Measurements from ENCODE around the gene ZNF527.

DNA sequence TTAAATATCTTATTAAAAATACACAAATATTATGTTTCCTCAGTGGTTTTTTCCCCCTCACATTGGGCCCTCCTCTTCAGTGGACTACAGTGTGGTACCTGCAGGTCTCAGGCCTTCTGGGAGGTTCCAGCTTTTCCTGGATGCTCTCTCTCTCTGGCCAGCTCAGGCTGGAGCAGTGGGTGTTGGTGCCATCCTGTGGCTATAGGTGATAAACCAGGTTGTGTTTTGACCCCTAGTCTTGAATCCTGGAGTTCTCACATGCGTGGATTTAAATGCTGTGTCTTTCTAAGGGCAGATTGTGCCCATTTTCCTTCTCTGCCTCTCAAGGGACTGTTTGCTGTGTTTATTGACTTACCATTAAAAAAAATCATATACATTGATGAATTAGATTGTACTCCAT is 41.2 kb upstream of the ZNF527 start:
- TF ChIP-seq, protein P1, sequence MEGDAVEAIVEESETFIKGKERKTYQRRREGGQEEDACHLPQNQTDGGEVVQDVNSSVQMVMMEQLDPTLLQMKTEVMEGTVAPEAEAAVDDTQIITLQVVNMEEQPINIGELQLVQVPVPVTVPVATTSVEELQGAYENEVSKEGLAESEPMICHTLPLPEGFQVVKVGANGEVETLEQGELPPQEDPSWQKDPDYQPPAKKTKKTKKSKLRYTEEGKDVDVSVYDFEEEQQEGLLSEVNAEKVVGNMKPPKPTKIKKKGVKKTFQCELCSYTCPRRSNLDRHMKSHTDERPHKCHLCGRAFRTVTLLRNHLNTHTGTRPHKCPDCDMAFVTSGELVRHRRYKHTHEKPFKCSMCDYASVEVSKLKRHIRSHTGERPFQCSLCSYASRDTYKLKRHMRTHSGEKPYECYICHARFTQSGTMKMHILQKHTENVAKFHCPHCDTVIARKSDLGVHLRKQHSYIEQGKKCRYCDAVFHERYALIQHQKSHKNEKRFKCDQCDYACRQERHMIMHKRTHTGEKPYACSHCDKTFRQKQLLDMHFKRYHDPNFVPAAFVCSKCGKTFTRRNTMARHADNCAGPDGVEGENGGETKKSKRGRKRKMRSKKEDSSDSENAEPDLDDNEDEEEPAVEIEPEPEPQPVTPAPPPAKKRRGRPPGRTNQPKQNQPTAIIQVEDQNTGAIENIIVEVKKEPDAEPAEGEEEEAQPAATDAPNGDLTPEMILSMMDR (conservative IDR thresholded peaks at IDR 0.05 in 1 of 2, IDR thresholded peaks at IDR 0.05 in 1 of 2; ENCODE audit: extremely low read depth in 1 of 2, insufficient read depth in 1 of 2, low read depth in 1 of 2, low read length in 2 of 2) = peak; percentile 5 to 43
- no peak for TF ChIP-seq EZH2 (IDR thresholded peaks at IDR 0.05; ENCODE audit: borderline replicate concordance, low read length)

Data from mammary epithelial cell (primary cell).